ENCODE data around the gene PLCXD3.

PLCXD3 gene

GRCh38 chr5:41418220-41419031 lies 92.0 kb downstream of the PLCXD3 start:
- H3K4me3 ChIP-seq (ENCODE audit: low read length, poor library complexity, severe bottlenecking), result no peak overlapping the region
- H3K36me3 ChIP-seq (ENCODE audit: insufficient read depth, low read length), result no peaks in the 10 kb centered on the region
- no peak overlapping the region for H3K4me2 ChIP-seq (ENCODE audit: low read depth, low read length, poor library complexity, severe bottlenecking)
- H4K20me1 ChIP-seq (ENCODE audit: insufficient read depth, low read length, poor library complexity, severe bottlenecking), result no peaks in the 10 kb centered on the region
- no peaks in the 10 kb centered on the region for H3F3A ChIP-seq (ENCODE audit: low read depth)
- no peaks in the 10 kb centered on the region for H3K4me1 ChIP-seq (ENCODE audit: insufficient read depth, low read length, poor library complexity, severe bottlenecking)
- H3K27me3 ChIP-seq (ENCODE audit: insufficient read depth, low read length, poor library complexity, severe bottlenecking), result no peaks in the 10 kb centered on the region
- TF ChIP-seq CTCF (conservative IDR thresholded peaks at IDR 0.05; ENCODE audit: low read length), result no peak
- TF ChIP-seq EZH2phosphoT487 (IDR thresholded peaks at IDR 0.05; ENCODE audit: borderline replicate concordance), result no peak
- no peaks in the 10 kb centered on the region for H3K79me2 ChIP-seq (ENCODE audit: insufficient read depth, low read length)
- no peak overlapping the region for H3K9ac ChIP-seq (ENCODE audit: low read depth, low read length, poor library complexity, severe bottlenecking)
- H2AFZ ChIP-seq (ENCODE audit: low read length), result no peak overlapping the region
- no peaks in the 10 kb centered on the region for H3K9me3 ChIP-seq (ENCODE audit: insufficient read depth, low read depth, low read length)
- H3K9me2 ChIP-seq (replicated peaks; ENCODE audit: low read depth, low read length), result no peaks in the 10 kb centered on the region

- Histone ChIP-seq H3F3A (ENCODE audit: low read depth) (no peaks in the 10 kb centered on the region), H3K36me3 (ENCODE audit: insufficient read depth, low read length) (no peaks in the 10 kb centered on the region), H3K9ac (ENCODE audit: low read depth, low read length, poor library complexity, severe bottlenecking) (no peak overlapping the region), H3K4me1 (ENCODE audit: insufficient read depth, low read length, poor library complexity, severe bottlenecking) (no peaks in the 10 kb centered on the region), H2AFZ (ENCODE audit: low read length) (no peak overlapping the region), H3K4me2 (ENCODE audit: low read depth, low read length, poor library complexity, severe bottlenecking) (no peak overlapping the region), H3K27me3 (ENCODE audit: insufficient read depth, low read length, poor library complexity, severe bottlenecking) (no peaks in the 10 kb centered on the region), H3K79me2 (ENCODE audit: insufficient read depth, low read length) (no peaks in the 10 kb centered on the region), H4K20me1 (ENCODE audit: insufficient read depth, low read length, poor library complexity, severe bottlenecking) (no peaks in the 10 kb centered on the region), H3K9me2 (replicated peaks; ENCODE audit: low read depth, low read length) (no peaks in the 10 kb centered on the region), H3K4me3 (ENCODE audit: low read length, poor library complexity, severe bottlenecking) (no peak overlapping the region), H3K9me3 (ENCODE audit: insufficient read depth, low read depth, low read length) (no peaks in the 10 kb centered on the region)
- no peak for TF ChIP-seq CTCF (conservative IDR thresholded peaks at IDR 0.05; ENCODE audit: low read length)
- no peak for TF ChIP-seq EZH2phosphoT487 (IDR thresholded peaks at IDR 0.05; ENCODE audit: borderline replicate concordance)
These were observed 94.1 kb downstream of the PLCXD3 start for GRCh38 chr5:41416336-41416735.

- no peaks in the 10 kb centered on the region for H3K4me1 ChIP-seq (ENCODE audit: insufficient read depth, low read length, poor library complexity, severe bottlenecking)
These were observed 95.2 kb downstream of the PLCXD3 start for GRCh38 chr5:41415242-41415641.

More at GRCh38 chr5:41415242-41415641, 95.2 kb downstream of the PLCXD3 start:
- no peaks in the 10 kb centered on the region for H3K27me3 ChIP-seq (ENCODE audit: insufficient read depth, low read length, poor library complexity, severe bottlenecking)
- H3F3A ChIP-seq (ENCODE audit: low read depth), result no peaks in the 10 kb centered on the region
- H3K9me3 ChIP-seq (ENCODE audit: insufficient read depth, low read depth, low read length), result no peaks in the 10 kb centered on the region
- H3K4me2 ChIP-seq (ENCODE audit: low read depth, low read length, poor library complexity, severe bottlenecking), result no peak overlapping the region
- no peaks in the 10 kb centered on the region for H4K20me1 ChIP-seq (ENCODE audit: insufficient read depth, low read length, poor library complexity, severe bottlenecking)
- no peaks in the 10 kb centered on the region for H3K36me3 ChIP-seq (ENCODE audit: insufficient read depth, low read length)
- no peaks in the 10 kb centered on the region for H3K79me2 ChIP-seq (ENCODE audit: insufficient read depth, low read length)
- H2AFZ ChIP-seq (ENCODE audit: low read length), result no peak overlapping the region
- no peak overlapping the region for H3K4me3 ChIP-seq (ENCODE audit: low read length, poor library complexity, severe bottlenecking)
- H3K9ac ChIP-seq (ENCODE audit: low read depth, low read length, poor library complexity, severe bottlenecking), result no peak overlapping the region
- TF ChIP-seq EZH2phosphoT487 (IDR thresholded peaks at IDR 0.05; ENCODE audit: borderline replicate concordance) (no peak), CTCF (conservative IDR thresholded peaks at IDR 0.05; ENCODE audit: low read length) (no peak)
- H3K9me2 ChIP-seq (replicated peaks; ENCODE audit: low read depth, low read length), result no peaks in the 10 kb centered on the region
